ENCODE results near the gene PEPD.

Gene PEPD

GRCh38 chr19:33501693-33502356 is 19.8 kb downstream of the PEPD start:
- no peak for DNase-seq
- no peaks in the 10 kb centered on the region for H3K4me1 ChIP-seq (ENCODE audit: low read length)
- no peaks in the 10 kb centered on the region for H3K9me3 ChIP-seq (replicated peaks; ENCODE audit: insufficient read depth, low read length)
- H2AFZ ChIP-seq (ENCODE audit: low read length), result no peak overlapping the region
- H3K9ac ChIP-seq (ENCODE audit: low read length), result no peak overlapping the region
- no peak overlapping the region for H3K27ac ChIP-seq (ENCODE audit: low read length)
- no peak overlapping the region for H3K4me3 ChIP-seq (ENCODE audit: low read length)
- H4K20me1 ChIP-seq (ENCODE audit: insufficient read depth, low read length), result no peaks in the 10 kb centered on the region
- no peaks in the 10 kb centered on the region for H3K36me3 ChIP-seq (replicated peaks; ENCODE audit: insufficient read depth, low read length)
- no peaks in the 10 kb centered on the region for H3K27me3 ChIP-seq (replicated peaks; ENCODE audit: insufficient read depth, low read length)
- TF ChIP-seq CTCF (IDR thresholded peaks at IDR 0.05; ENCODE audit: low read length), result no peak
- TF ChIP-seq EZH2phosphoT487 (IDR thresholded peaks at IDR 0.05; ENCODE audit: low read length), result no peak
- no peak for TF ChIP-seq EZH2 (optimal IDR thresholded peaks at IDR 0.05; ENCODE audit: low read depth, low read length)
- H3K4me2 ChIP-seq (ENCODE audit: low read depth, low read length), result no peak overlapping the region
- no peaks in the 10 kb centered on the region for H3F3A ChIP-seq (ENCODE audit: insufficient read depth, low read length)
- no peaks in the 10 kb centered on the region for H3K9me2 ChIP-seq (replicated peaks; ENCODE audit: insufficient read depth, low read length)
- H3K79me2 ChIP-seq (ENCODE audit: low read length), result no peaks in the 10 kb centered on the region

- Histone ChIP-seq H3K9me3 (replicated peaks; ENCODE audit: insufficient read depth, low read length) (no peaks in the 10 kb centered on the region), H3K9me2 (replicated peaks; ENCODE audit: insufficient read depth, low read length) (no peaks in the 10 kb centered on the region), H3K27ac (ENCODE audit: low read length) (no peak overlapping the region), H3F3A (ENCODE audit: insufficient read depth, low read length) (no peaks in the 10 kb centered on the region), H3K27me3 (replicated peaks; ENCODE audit: insufficient read depth, low read length) (no peaks in the 10 kb centered on the region), H2AFZ (ENCODE audit: low read length) (no peak overlapping the region), H3K9ac (ENCODE audit: low read length) (no peak overlapping the region), H3K79me2 (ENCODE audit: low read length) (no peaks in the 10 kb centered on the region), H3K4me1 (ENCODE audit: low read length) (no peaks in the 10 kb centered on the region), H4K20me1 (ENCODE audit: insufficient read depth, low read length) (no peaks in the 10 kb centered on the region), H3K36me3 (replicated peaks; ENCODE audit: insufficient read depth, low read length) (no peaks in the 10 kb centered on the region), H3K4me2 (ENCODE audit: low read depth, low read length) (no peak overlapping the region), H3K4me3 (ENCODE audit: low read length) (no peak overlapping the region)
- no peak for DNase-seq
- TF ChIP-seq EZH2 (optimal IDR thresholded peaks at IDR 0.05; ENCODE audit: low read depth, low read length), result no peak
- no peak for TF ChIP-seq CTCF (IDR thresholded peaks at IDR 0.05; ENCODE audit: low read length)
- no peak for TF ChIP-seq EZH2phosphoT487 (IDR thresholded peaks at IDR 0.05; ENCODE audit: low read length)
Measured at GRCh38 chr19:33500991-33501390, 20.6 kb downstream of the PEPD start.

- Histone ChIP-seq H4K20me1 (ENCODE audit: insufficient read depth, low read length) (no peaks in the 10 kb centered on the region), H3K4me3 (ENCODE audit: low read length) (no peak overlapping the region), H3K4me2 (ENCODE audit: low read depth, low read length) (no peak overlapping the region), H3K9me3 (replicated peaks; ENCODE audit: insufficient read depth, low read length) (no peaks in the 10 kb centered on the region), H3K9ac (ENCODE audit: low read length) (no peak overlapping the region), H2AFZ (ENCODE audit: low read length) (no peak overlapping the region), H3K79me2 (ENCODE audit: low read length) (no peaks in the 10 kb centered on the region), H3K4me1 (ENCODE audit: low read length) (no peaks in the 10 kb centered on the region), H3K36me3 (replicated peaks; ENCODE audit: insufficient read depth, low read length) (no peaks in the 10 kb centered on the region), H3K27me3 (replicated peaks; ENCODE audit: insufficient read depth, low read length) (no peaks in the 10 kb centered on the region), H3K27ac (ENCODE audit: low read length) (no peak overlapping the region), H3F3A (ENCODE audit: insufficient read depth, low read length) (no peaks in the 10 kb centered on the region), H3K9me2 (replicated peaks; ENCODE audit: insufficient read depth, low read length) (no peaks in the 10 kb centered on the region)
- no peak for TF ChIP-seq EZH2 (optimal IDR thresholded peaks at IDR 0.05; ENCODE audit: low read depth, low read length)
- TF ChIP-seq EZH2phosphoT487 (IDR thresholded peaks at IDR 0.05; ENCODE audit: low read length), result no peak
- no peak for TF ChIP-seq CTCF (IDR thresholded peaks at IDR 0.05; ENCODE audit: low read length)
- no peak for DNase-seq
Measured at GRCh38 chr19:33500586-33500985, 21.0 kb downstream of the PEPD start.
